Endothelial cell of umbilical vein (primary cell): ENCODE results near the gene PRKCZ. TPM values are rescaled to one million over a fixed set of nuclear protein-coding genes. Genes with fewer than 3 reads are reported as not detected.

ENCODE experiments used
- BruUV-seq: library from RNA; stranded (reverse); fragments of 400-500 nt; replicated peaks from 2 replicates; lab custom pipeline; 2021; lab: Mats Ljungman, UMichigan
- CTCF ChIA-PET: fragments of 300-600, 350-600 bp; sonication (Branson Sonifier 250); formaldehyde crosslinking; loops from one replicate; lab custom pipeline; 2021; ENCODE audit warnings: antibody characterized with exemption, inconsistent platforms; lab: Charles Lee
- POLR2A ChIA-PET: fragments of 300-600, 350-600 bp; sonication (Branson Sonifier 250); formaldehyde crosslinking; loops from one replicate; lab custom pipeline; 2021; ENCODE audit warnings: antibody characterized with exemption, inconsistent platforms; lab: Charles Lee
- DNase-seq: peaks from one replicate; pipeline ENCODE4 v3.0.0-alpha.2; 2011; ENCODE audit warnings: low read depth, low spot score
- FAIRE-seq: peaks from 2 replicates; lab custom pipeline; 2011; peaks lifted over from hg19 to GRCh38; lab: Jason Lieb, UNC
- H2AFZ ChIP-seq: 2 replicates; pipeline ENCODE4 v1.6.0; 2012; ENCODE audit warnings: low read depth, low read length, control low read depth, inconsistent platforms
- H3K27ac ChIP-seq: 2 replicates; pipeline ENCODE4 v1.5.1; 2011; ENCODE audit warnings: low read depth, mild to moderate bottlenecking, control low read depth, low read length, moderate library complexity; ENCODE audit not compliant: insufficient read depth
- H3K27me3 ChIP-seq, 2 experiments: 2 replicates each; pipeline versions ENCODE4 v1.6.0 to v1.6.1; 2011; ENCODE audit warnings: low read length in 2 of 2, mixed read lengths in 1 of 2; ENCODE audit not compliant: control insufficient read depth in 2 of 2, insufficient read depth in 2 of 2
- H3K36me3 ChIP-seq, 2 experiments: 2 replicates in 1 of 2; 3 replicates in 1 of 2; pipeline ENCODE4 v1.5.1; 2011; ENCODE audit warnings: low read length in 2 of 2, mild to moderate bottlenecking in 1 of 2, moderate library complexity in 1 of 2; ENCODE audit not compliant: control insufficient read depth in 2 of 2, insufficient read depth in 2 of 2; ENCODE audit errors: extremely low read depth in 1 of 2
- H3K4me1 ChIP-seq: 3 replicates; pipeline ENCODE4 v1.5.1; 2011; ENCODE audit warnings: mild to moderate bottlenecking, low read length; ENCODE audit not compliant: control insufficient read depth, insufficient read depth; ENCODE audit errors: extremely low read depth
- H3K4me2 ChIP-seq: 2 replicates; pipeline ENCODE4 v1.6.1; 2011; ENCODE audit warnings: low read length, control low read depth, mixed read lengths; ENCODE audit not compliant: insufficient read depth
- H3K4me3 ChIP-seq, 3 experiments: fragments of 200-600 bp in 1 of 3; sonication (generic), shearing (Covaris generic) in 1 of 3; replicated peaks in 1 of 3; 2 replicates each; pipeline ENCODE4 v1.5.1; 2011 to 2016; ENCODE audit warnings: control low read depth in 3 of 3, low read length in 3 of 3, mild to moderate bottlenecking in 2 of 3, inconsistent platforms in 1 of 3, low read depth in 1 of 3, moderate library complexity in 1 of 3; ENCODE audit not compliant: insufficient read depth in 1 of 3
- H3K79me2 ChIP-seq: 2 replicates; pipeline ENCODE4 v1.6.0; 2012; ENCODE audit warnings: low read length, inconsistent platforms; ENCODE audit not compliant: control insufficient read depth, insufficient read depth
- H3K9ac ChIP-seq: replicated peaks from 2 replicates; pipeline ENCODE3; 2011; ENCODE audit warnings: low read length, control low read depth; ENCODE audit not compliant: insufficient read depth; ENCODE audit errors: extremely low read depth
- H3K9me1 ChIP-seq: replicated peaks from 3 replicates; pipeline ENCODE4 v1.6.0; 2011; ENCODE audit warnings: mild to moderate bottlenecking, low read length; ENCODE audit not compliant: control insufficient read depth, insufficient read depth; ENCODE audit errors: extremely low read depth
- H3K9me3 ChIP-seq: replicated peaks from 2 replicates; pipeline ENCODE4 v1.5.1; 2012; ENCODE audit warnings: low read length, inconsistent platforms; ENCODE audit not compliant: control insufficient read depth, insufficient read depth
- H4K20me1 ChIP-seq: replicated peaks from 2 replicates; pipeline ENCODE3; 2011; ENCODE audit warnings: mild to moderate bottlenecking, low read length; ENCODE audit not compliant: control insufficient read depth, insufficient read depth; ENCODE audit errors: extremely low read depth
- EZH2 ChIP-seq: IDR thresholded peaks from 2 replicates; pipeline ENCODE4 v1.6.1; 2012; ENCODE audit warnings: borderline replicate concordance, low read depth, mild to moderate bottlenecking, moderate library complexity, low read length, inconsistent platforms; ENCODE audit not compliant: severe bottlenecking
- FOS ChIP-seq: IDR thresholded peaks from 2 replicates; pipeline ENCODE4 v1.6.1; 2011; ENCODE audit warnings: mild to moderate bottlenecking, low read length, moderate library complexity, borderline replicate concordance; ENCODE audit not compliant: insufficient read depth
- GATA2 ChIP-seq: IDR thresholded peaks from 2 replicates; pipeline ENCODE4 v1.7.0; 2011; ENCODE audit warnings: low read depth, mild to moderate bottlenecking, moderate library complexity, mixed read lengths, low read length; ENCODE audit not compliant: insufficient read length, insufficient read depth
- JUN ChIP-seq: IDR thresholded peaks from 2 replicates; pipeline ENCODE4 v1.6.1; 2011; ENCODE audit warnings: borderline replicate concordance, low read depth; ENCODE audit not compliant: insufficient read length, insufficient read depth
- MYC ChIP-seq: IDR thresholded peaks from one replicate; pipeline ENCODE4 v1.6.1; 2011; ENCODE audit warnings: mild to moderate bottlenecking, low read depth, low read length
- POLR2A ChIP-seq: IDR thresholded peaks from 2 replicates; pipeline ENCODE4 v1.6.1; 2012; ENCODE audit warnings: low read depth, mild to moderate bottlenecking, control low read depth, low read length
- POLR2AphosphoS5 ChIP-seq: IDR thresholded peaks from 2 replicates; pipeline ENCODE4 v1.6.1; 2012; ENCODE audit warnings: low read depth, mild to moderate bottlenecking, control low read depth, low read length, moderate library complexity; ENCODE audit not compliant: insufficient read depth
- dilution Hi-C: fragments of 300-500 bp; cut with MboI; formaldehyde crosslinking; loops from one replicate; pipeline ENCODE4 v1.15.0; 2019; ENCODE audit warnings: low sequenced_read_pairs; ENCODE audit not compliant: extremely low pct_ligation_motif_present
- intact Hi-C: fragments of 100-400 bp; cut with micrococcal nuclease; formaldehyde crosslinking; loops from one replicate; pipeline ENCODE4 v1.10.0; 2022
- polyA plus RNA-seq, 4 experiments: library from polyadenylated mRNA; depleted of rRNA in 3 of 4; stranded (reverse) in 3 of 4; unstranded in 1 of 4; fragments of >200 nt; gene quantifications; 2 replicates each; pipeline versions ENCODE4 v1.2.1 to v1.2.3, GENCODE V29; 2011 to 2012; ENCODE audit warnings: missing spikeins in 1 of 4
- total RNA-seq: library from RNA; stranded (reverse); gene quantifications from 2 replicates; pipeline ENCODE4 v1.2.3, GENCODE V29; 2021
- TF ChIP-seq, protein P1 (sequence below): IDR thresholded peaks from 2 replicates; pipeline ENCODE4 v1.6.1; 2011; ENCODE audit not compliant: insufficient read depth, insufficient read length
- TF ChIP-seq, protein P2 (sequence below), 2 donors: IDR thresholded peaks; 1 replicate in 1 of 2; 2 replicates in 1 of 2; pipeline ENCODE4 v1.5.1; 2011; ENCODE audit warnings: low read length in 2 of 2, mild to moderate bottlenecking in 2 of 2, moderate library complexity in 2 of 2, control low read depth in 1 of 2, inconsistent platforms in 1 of 2, low read depth in 1 of 2; ENCODE audit not compliant: insufficient read depth in 1 of 2; ENCODE audit errors: extremely low read depth in 1 of 2

PRKCZ gene
- total and polyA plus RNA-seq, 2 donors (not counting 3 experiments of a cell fraction or from before 2014, with no cell fraction given) = 0.22 to 1.7 TPM

GRCh38 chr1:2224170-2224584 is 174.0 kb downstream of the PRKCZ start:
- H3K9me1 ChIP-seq = no peaks in the 10 kb centered on the region
- peaks cover 8% of the 10 kb centered on the region for H3K79me2 ChIP-seq
- H2AFZ ChIP-seq = no peak overlapping the region
- no peak overlapping the region for H3K4me3 ChIP-seq
- no peak overlapping the region for H3K9ac ChIP-seq
- DNase-seq = no peak
- no peak overlapping the region for H3K4me2 ChIP-seq
- H3K4me1 ChIP-seq = peaks cover 5% of the 10 kb centered on the region
- BruUV-seq = no TSS peak
- H3K36me3 ChIP-seq = no peaks in the 10 kb centered on the region
- dilution Hi-C loops = no loop called here
- no peak for FAIRE-seq
- H3K9me3 ChIP-seq = no peaks in the 10 kb centered on the region
- no peak overlapping the region for H3K27ac ChIP-seq
- ChIA-PET POLR2A (no interaction called here), CTCF (interaction anchor here (1.2 to 1.9 kb wide), 2 partner anchors 29 to 91 kb away, joined by 3 to 13 read pairs; partner anchors contain the start of gene FAAP20)
- no peak for TF ChIP-seq POLR2AphosphoS5
- no peak for TF ChIP-seq JUN
- no peak for TF ChIP-seq GATA2
- TF ChIP-seq POLR2A = no peak
- TF ChIP-seq, protein P1, sequence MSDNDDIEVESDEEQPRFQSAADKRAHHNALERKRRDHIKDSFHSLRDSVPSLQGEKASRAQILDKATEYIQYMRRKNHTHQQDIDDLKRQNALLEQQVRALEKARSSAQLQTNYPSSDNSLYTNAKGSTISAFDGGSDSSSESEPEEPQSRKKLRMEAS = no peak
- TF ChIP-seq EZH2 = no peak
- TF ChIP-seq, protein P2, sequence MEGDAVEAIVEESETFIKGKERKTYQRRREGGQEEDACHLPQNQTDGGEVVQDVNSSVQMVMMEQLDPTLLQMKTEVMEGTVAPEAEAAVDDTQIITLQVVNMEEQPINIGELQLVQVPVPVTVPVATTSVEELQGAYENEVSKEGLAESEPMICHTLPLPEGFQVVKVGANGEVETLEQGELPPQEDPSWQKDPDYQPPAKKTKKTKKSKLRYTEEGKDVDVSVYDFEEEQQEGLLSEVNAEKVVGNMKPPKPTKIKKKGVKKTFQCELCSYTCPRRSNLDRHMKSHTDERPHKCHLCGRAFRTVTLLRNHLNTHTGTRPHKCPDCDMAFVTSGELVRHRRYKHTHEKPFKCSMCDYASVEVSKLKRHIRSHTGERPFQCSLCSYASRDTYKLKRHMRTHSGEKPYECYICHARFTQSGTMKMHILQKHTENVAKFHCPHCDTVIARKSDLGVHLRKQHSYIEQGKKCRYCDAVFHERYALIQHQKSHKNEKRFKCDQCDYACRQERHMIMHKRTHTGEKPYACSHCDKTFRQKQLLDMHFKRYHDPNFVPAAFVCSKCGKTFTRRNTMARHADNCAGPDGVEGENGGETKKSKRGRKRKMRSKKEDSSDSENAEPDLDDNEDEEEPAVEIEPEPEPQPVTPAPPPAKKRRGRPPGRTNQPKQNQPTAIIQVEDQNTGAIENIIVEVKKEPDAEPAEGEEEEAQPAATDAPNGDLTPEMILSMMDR (IDR thresholded peaks at IDR 0.05; ENCODE audit: extremely low read depth in 1 of 2, insufficient read depth in 1 of 2, low read depth in 1 of 2, low read length in 2 of 2) = no peak
- TF ChIP-seq FOS = no peak
- no peak for TF ChIP-seq MYC
- intact Hi-C loops = no loop called here
- no peaks in the 10 kb centered on the region for H3K27me3 ChIP-seq
- H4K20me1 ChIP-seq = no peaks in the 10 kb centered on the region
